ENCODE measurements around the gene LTB. TPM values are rescaled to one million over a fixed set of nuclear protein-coding genes. Genes with fewer than 3 reads are reported as not detected.

LTB gene
- total RNA-seq, 6 experiments from 2014 or later = 0.38 TPM; not detected in 5

GRCh38 chr6:31627690-31628287 is 45.6 kb upstream of the LTB start:
- H3K4me3 Mint-ChIP-seq = no peak overlapping the region
- H3K36me3 Mint-ChIP-seq (ENCODE audit: low read depth) = peaks cover 59% of the 10 kb centered on the region
- TF ChIP-seq, protein P1, sequence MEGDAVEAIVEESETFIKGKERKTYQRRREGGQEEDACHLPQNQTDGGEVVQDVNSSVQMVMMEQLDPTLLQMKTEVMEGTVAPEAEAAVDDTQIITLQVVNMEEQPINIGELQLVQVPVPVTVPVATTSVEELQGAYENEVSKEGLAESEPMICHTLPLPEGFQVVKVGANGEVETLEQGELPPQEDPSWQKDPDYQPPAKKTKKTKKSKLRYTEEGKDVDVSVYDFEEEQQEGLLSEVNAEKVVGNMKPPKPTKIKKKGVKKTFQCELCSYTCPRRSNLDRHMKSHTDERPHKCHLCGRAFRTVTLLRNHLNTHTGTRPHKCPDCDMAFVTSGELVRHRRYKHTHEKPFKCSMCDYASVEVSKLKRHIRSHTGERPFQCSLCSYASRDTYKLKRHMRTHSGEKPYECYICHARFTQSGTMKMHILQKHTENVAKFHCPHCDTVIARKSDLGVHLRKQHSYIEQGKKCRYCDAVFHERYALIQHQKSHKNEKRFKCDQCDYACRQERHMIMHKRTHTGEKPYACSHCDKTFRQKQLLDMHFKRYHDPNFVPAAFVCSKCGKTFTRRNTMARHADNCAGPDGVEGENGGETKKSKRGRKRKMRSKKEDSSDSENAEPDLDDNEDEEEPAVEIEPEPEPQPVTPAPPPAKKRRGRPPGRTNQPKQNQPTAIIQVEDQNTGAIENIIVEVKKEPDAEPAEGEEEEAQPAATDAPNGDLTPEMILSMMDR (IDR thresholded peaks at IDR 0.05) = no peak
- peaks cover 4% of the 10 kb centered on the region for H3K27me3 Mint-ChIP-seq (ENCODE audit: insufficient read depth)
- H3K4me1 Mint-ChIP-seq (ENCODE audit: low read depth) = peaks cover 15% of the 10 kb centered on the region
- DNase-seq = no peak
- no peaks in the 10 kb centered on the region for H3K9me3 Mint-ChIP-seq
- H3K27ac Mint-ChIP-seq = peak overlapping the region; percentile 44

GRCh38 chr6:31626952-31627351 is 44.7 kb upstream of the LTB start:
- H3K36me3 Mint-ChIP-seq (ENCODE audit: low read depth) = peaks cover 67% of the 10 kb centered on the region
- H3K9me3 Mint-ChIP-seq = no peaks in the 10 kb centered on the region
- H3K4me3 Mint-ChIP-seq = no peak overlapping the region
- H3K27ac Mint-ChIP-seq = no peak overlapping the region
- no peak for DNase-seq
- TF ChIP-seq, protein P1 (IDR thresholded peaks at IDR 0.05) = no peak
- H3K27me3 Mint-ChIP-seq (ENCODE audit: insufficient read depth) = peaks cover 4% of the 10 kb centered on the region
- H3K4me1 Mint-ChIP-seq (ENCODE audit: low read depth) = peaks cover 19% of the 10 kb centered on the region

- no peak overlapping the region for H3K27ac Mint-ChIP-seq
- H3K4me1 Mint-ChIP-seq (ENCODE audit: low read depth) = peaks cover 21% of the 10 kb centered on the region
- no peak overlapping the region for H3K4me3 Mint-ChIP-seq
- H3K27me3 Mint-ChIP-seq (ENCODE audit: insufficient read depth) = peaks cover 7% of the 10 kb centered on the region
- peaks cover 62% of the 10 kb centered on the region for H3K36me3 Mint-ChIP-seq (ENCODE audit: low read depth)
- TF ChIP-seq, protein P1 (IDR thresholded peaks at IDR 0.05) = no peak
- no peaks in the 10 kb centered on the region for H3K9me3 Mint-ChIP-seq
- DNase-seq = no peak
Measured at GRCh38 chr6:31624070-31624469, 41.8 kb upstream of the LTB start.

DNA sequence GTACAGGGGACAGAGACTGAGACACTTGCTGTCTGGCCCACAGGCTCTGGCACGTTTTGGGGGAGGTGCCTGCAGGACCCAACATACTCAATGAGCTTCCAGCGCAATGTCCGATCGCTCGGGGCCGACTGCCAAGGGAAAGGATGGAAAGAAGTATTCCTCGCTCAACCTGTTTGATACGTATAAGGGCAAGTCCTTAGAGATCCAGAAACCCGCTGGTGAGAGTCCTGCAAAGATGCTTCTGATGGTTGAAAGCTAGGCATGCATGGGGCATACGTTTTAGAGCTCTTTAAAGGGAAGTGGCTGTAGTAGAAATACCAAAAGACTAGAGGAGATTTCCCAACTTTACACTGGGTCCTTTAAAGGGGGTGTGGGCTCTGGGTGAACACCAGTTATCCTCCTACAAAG is 40.5 kb upstream of the LTB start:
- TF ChIP-seq, protein P1 (IDR thresholded peaks at IDR 0.05) = no peak
- Mint-ChIP-seq H3K36me3 (ENCODE audit: low read depth) (peaks cover 53% of the 10 kb centered on the region), H3K4me1 (ENCODE audit: low read depth) (peaks cover 21% of the 10 kb centered on the region), H3K9me3 (no peaks in the 10 kb centered on the region), H3K27me3 (ENCODE audit: insufficient read depth) (peaks cover 3% of the 10 kb centered on the region; the same call in 1 of the 2 replicates), H3K27ac (peak overlapping the region; percentile 94), H3K4me3 (peak overlapping the region; percentile 97)
- no peak for DNase-seq

DNA sequence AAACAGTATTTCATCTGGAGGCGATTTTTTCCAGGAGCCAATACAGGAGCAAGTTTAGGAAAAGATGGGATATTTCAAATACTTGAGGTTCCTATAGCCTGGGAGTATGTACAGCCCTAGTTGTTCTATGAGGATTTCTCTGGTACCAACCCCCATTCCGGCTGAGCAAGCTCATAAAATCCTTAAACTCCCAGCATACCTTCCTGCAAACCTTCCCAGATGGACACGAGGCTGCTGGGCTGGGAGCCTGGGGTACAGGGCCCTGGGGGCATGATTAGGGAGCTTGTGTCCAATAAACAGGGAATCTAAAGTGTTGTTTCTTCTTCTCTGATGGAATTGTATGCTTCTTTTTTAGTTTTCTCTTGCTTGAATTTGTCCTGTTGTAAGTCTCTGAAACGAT is 39.8 kb upstream of the LTB start:
- Mint-ChIP-seq H3K9me3 (no peaks in the 10 kb centered on the region), H3K27me3 (ENCODE audit: insufficient read depth) (peaks cover 3% of the 10 kb centered on the region; the same call in 1 of the 2 replicates), H3K4me3 (peak overlapping the region; percentile 97), H3K27ac (peak overlapping the region; percentile 94), H3K36me3 (ENCODE audit: low read depth) (peaks cover 46% of the 10 kb centered on the region), H3K4me1 (ENCODE audit: low read depth) (peaks cover 21% of the 10 kb centered on the region)
- TF ChIP-seq, protein P1 (IDR thresholded peaks at IDR 0.05) = no peak
- DNase-seq = peak; percentile 42
